BLaER1 (cell line): Measurements from ENCODE around the gene TCEAL1.

Source experiments
- H3K27ac ChIP-seq: shearing (Covaris generic); formaldehyde crosslinking; 2 replicates; pipeline ENCODE4 v1.8.1; 2022
- H3K27me3 ChIP-seq: shearing (Covaris generic); formaldehyde crosslinking; 2 replicates; pipeline ENCODE4 v1.8.1; 2022
- H3K36me3 ChIP-seq: shearing (Covaris generic); formaldehyde crosslinking; 2 replicates; pipeline ENCODE4 v1.8.1; 2022
- H3K4me1 ChIP-seq: shearing (Covaris generic); formaldehyde crosslinking; 2 replicates; pipeline ENCODE4 v1.8.1; 2022
- H3K4me2 ChIP-seq: shearing (Covaris generic); formaldehyde crosslinking; 2 replicates; pipeline ENCODE4 v1.8.1; 2022
- H3K4me3 ChIP-seq: shearing (Covaris generic); formaldehyde crosslinking; 2 replicates; pipeline ENCODE4 v1.8.1; 2022
- H3K9ac ChIP-seq: shearing (Covaris generic); formaldehyde crosslinking; 2 replicates; pipeline ENCODE4 v1.8.1; 2022
- H3K9me3 ChIP-seq: shearing (Covaris generic); formaldehyde crosslinking; 2 replicates; pipeline ENCODE4 v1.8.1; 2022
- H4K20me1 ChIP-seq: shearing (Covaris generic); formaldehyde crosslinking; 2 replicates; pipeline ENCODE4 v1.8.1; 2022
- Cebpa-rat ChIP-seq: shearing (Covaris generic); IDR thresholded peaks from 2 replicates; pipeline ENCODE4 v1.8.1; 2022

The TCEAL1 gene

GRCh38 chrX:103678199-103678993 is 49.6 kb downstream of the TCEAL1 start:
- Histone ChIP-seq H3K4me2 (no peak overlapping the region), H3K4me3 (no peak overlapping the region), H3K9me3 (no peaks in the 10 kb centered on the region), H4K20me1 (peaks cover 58% of the 10 kb centered on the region), H3K4me1 (no peaks in the 10 kb centered on the region), H3K27ac (no peak overlapping the region), H3K27me3 (no peaks in the 10 kb centered on the region; the same call in 1 of the 2 replicates), H3K36me3 (peaks cover 57% of the 10 kb centered on the region), H3K9ac (no peak overlapping the region)
- TF ChIP-seq Cebpa-rat = no peak
